Upper lobe of right lung (tissue), 1 donor: Measurements from ENCODE around the gene SERGEF. TPM values are rescaled to one million over a fixed set of nuclear protein-coding genes. Genes with fewer than 3 reads are reported as not detected.

ENCODE experiments used
- ATAC-seq: fragments of 200-7000 bp; cut with Tn5 transposase; one replicate; pipeline ENCODE4 v1.9.1; 2020; ENCODE audit warnings: mild to moderate bottlenecking, moderate library complexity
- DNase-seq: peaks from one replicate; pipeline ENCODE4 v3.0.0-alpha.2; 2020
- H3K27ac ChIP-seq: fragments of 200-600 bp; one replicate; pipeline ENCODE4 v1.8.0; 2022
- H3K27me3 ChIP-seq: fragments of 200-600 bp; one replicate; pipeline ENCODE4 v1.8.0; 2022; ENCODE audit warnings: mild to moderate bottlenecking
- H3K36me3 ChIP-seq: fragments of 200-600 bp; one replicate; pipeline ENCODE4 v1.8.0; 2022
- H3K4me1 ChIP-seq: fragments of 200-600 bp; one replicate; pipeline ENCODE4 v1.8.0; 2022
- H3K4me3 ChIP-seq: fragments of 200-600 bp; one replicate; pipeline ENCODE4 v1.8.0; 2022; ENCODE audit warnings: mild to moderate bottlenecking
- H3K9me3 ChIP-seq: fragments of 200-600 bp; one replicate; pipeline ENCODE4 v1.8.0; 2022
- intact Hi-C: fragments of 100-400 bp; cut with DNase I; formaldehyde crosslinking; loops from one replicate; pipeline ENCODE4 v1.11.0; 2022
- total RNA-seq: library from RNA; stranded (reverse); fragmentation: NEBNext Ultra II Directional; extraction: Animal tissue kit (Norgen Biotek cat#: 25700); gene quantifications from one replicate; pipeline ENCODE4 v1.2.1, GENCODE V29; 2021
- TF ChIP-seq, protein P1 (sequence below): fragments of 200-600 bp; IDR thresholded peaks from one replicate; pipeline ENCODE4 v1.8.0; 2022; ENCODE audit warnings: antibody characterized with exemption
- donor health status: DM: no; HTN: yes; CAD: no; lungs with severe emphysema.

Gene SERGEF
- total RNA-seq, 1 donor from 2014 or later = 37.6 TPM

GRCh38 chr11:17991783-17992433, 20.9 kb downstream of the SERGEF start:
- TF ChIP-seq, protein P1, sequence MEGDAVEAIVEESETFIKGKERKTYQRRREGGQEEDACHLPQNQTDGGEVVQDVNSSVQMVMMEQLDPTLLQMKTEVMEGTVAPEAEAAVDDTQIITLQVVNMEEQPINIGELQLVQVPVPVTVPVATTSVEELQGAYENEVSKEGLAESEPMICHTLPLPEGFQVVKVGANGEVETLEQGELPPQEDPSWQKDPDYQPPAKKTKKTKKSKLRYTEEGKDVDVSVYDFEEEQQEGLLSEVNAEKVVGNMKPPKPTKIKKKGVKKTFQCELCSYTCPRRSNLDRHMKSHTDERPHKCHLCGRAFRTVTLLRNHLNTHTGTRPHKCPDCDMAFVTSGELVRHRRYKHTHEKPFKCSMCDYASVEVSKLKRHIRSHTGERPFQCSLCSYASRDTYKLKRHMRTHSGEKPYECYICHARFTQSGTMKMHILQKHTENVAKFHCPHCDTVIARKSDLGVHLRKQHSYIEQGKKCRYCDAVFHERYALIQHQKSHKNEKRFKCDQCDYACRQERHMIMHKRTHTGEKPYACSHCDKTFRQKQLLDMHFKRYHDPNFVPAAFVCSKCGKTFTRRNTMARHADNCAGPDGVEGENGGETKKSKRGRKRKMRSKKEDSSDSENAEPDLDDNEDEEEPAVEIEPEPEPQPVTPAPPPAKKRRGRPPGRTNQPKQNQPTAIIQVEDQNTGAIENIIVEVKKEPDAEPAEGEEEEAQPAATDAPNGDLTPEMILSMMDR = peak; percentile 85
- intact Hi-C loops = no loop called here
- DNase-seq = no peak
- no peaks in the 10 kb centered on the region for H3K9me3 ChIP-seq
- peak; percentile 82 for ATAC-seq
- H3K4me1 ChIP-seq = no peaks in the 10 kb centered on the region
- H3K27me3 ChIP-seq = no peaks in the 10 kb centered on the region
- peaks cover 38% of the 10 kb centered on the region for H3K36me3 ChIP-seq
- no peak overlapping the region for H3K4me3 ChIP-seq
- H3K27ac ChIP-seq = no peak overlapping the region

GRCh38 chr11:17989306-17989705, 23.5 kb downstream of the SERGEF start:
- Histone ChIP-seq H3K36me3 (peaks cover 38% of the 10 kb centered on the region), H3K27ac (no peak overlapping the region), H3K4me3 (no peak overlapping the region), H3K4me1 (no peaks in the 10 kb centered on the region), H3K9me3 (no peaks in the 10 kb centered on the region), H3K27me3 (no peaks in the 10 kb centered on the region)
- intact Hi-C loops = loop anchor here (10.0 kb wide), 1 partner anchor 385 kb away; no protein-coding TSS in a partner anchor
- DNase-seq (no peak), ATAC-seq (no peak)
- TF ChIP-seq, protein P1 = no peak

DNA sequence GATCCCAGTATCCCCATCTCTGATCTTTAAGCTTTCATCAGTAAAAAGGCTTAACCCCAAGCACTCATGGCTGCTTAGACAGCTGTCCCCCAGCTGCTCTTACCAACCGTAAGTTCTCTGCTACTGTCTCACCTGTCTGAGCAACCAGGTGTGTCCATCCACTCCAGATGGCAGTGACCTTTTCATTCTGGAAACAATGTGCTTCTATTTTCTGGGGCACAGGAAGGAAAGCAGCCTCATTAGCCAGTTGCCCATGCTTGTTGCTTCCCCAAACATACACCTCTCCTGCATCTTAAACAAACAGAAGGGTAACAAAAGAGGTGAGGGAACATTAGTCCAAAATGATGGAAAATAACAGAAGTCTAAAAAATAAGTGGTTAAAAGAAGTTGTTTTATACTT, 24.4 kb downstream of the SERGEF start:
- ATAC-seq (no peak), DNase-seq (no peak)
- TF ChIP-seq, protein P1 = no peak
- H3K9me3 ChIP-seq = no peaks in the 10 kb centered on the region
- no peak overlapping the region for H3K4me3 ChIP-seq
- H3K36me3 ChIP-seq = peaks cover 38% of the 10 kb centered on the region
- H3K27me3 ChIP-seq = no peaks in the 10 kb centered on the region
- H3K4me1 ChIP-seq = no peaks in the 10 kb centered on the region
- intact Hi-C loops = loop anchor here (10.0 kb wide), 1 partner anchor 384 kb away; no protein-coding TSS in a partner anchor
- H3K27ac ChIP-seq = no peak overlapping the region

GRCh38 chr11:17987826-17988225, 25.0 kb downstream of the SERGEF start:
- intact Hi-C loops = loop anchor here (10.0 kb wide), 1 partner anchor 383 kb away; no protein-coding TSS in a partner anchor
- DNase-seq (no peak), ATAC-seq (no peak)
- peaks cover 42% of the 10 kb centered on the region for H3K36me3 ChIP-seq
- H3K9me3 ChIP-seq = no peaks in the 10 kb centered on the region
- H3K4me3 ChIP-seq = no peak overlapping the region
- H3K27ac ChIP-seq = no peak overlapping the region
- H3K27me3 ChIP-seq = no peaks in the 10 kb centered on the region
- no peaks in the 10 kb centered on the region for H3K4me1 ChIP-seq
- TF ChIP-seq, protein P1 = no peak

GRCh38 chr11:17986711-17987220, 26.1 kb downstream of the SERGEF start:
- Histone ChIP-seq H3K27me3 (no peaks in the 10 kb centered on the region), H3K9me3 (no peaks in the 10 kb centered on the region), H3K4me1 (no peaks in the 10 kb centered on the region), H3K27ac (no peak overlapping the region), H3K36me3 (peaks cover 43% of the 10 kb centered on the region), H3K4me3 (no peak overlapping the region)
- intact Hi-C loops = loop anchor here (10.0 kb wide), 1 partner anchor 382 kb away; no protein-coding TSS in a partner anchor
- DNase-seq (no peak), ATAC-seq (no peak)
- TF ChIP-seq, protein P1 = no peak
